ENCODE data around the gene HIPK3.

DNA sequence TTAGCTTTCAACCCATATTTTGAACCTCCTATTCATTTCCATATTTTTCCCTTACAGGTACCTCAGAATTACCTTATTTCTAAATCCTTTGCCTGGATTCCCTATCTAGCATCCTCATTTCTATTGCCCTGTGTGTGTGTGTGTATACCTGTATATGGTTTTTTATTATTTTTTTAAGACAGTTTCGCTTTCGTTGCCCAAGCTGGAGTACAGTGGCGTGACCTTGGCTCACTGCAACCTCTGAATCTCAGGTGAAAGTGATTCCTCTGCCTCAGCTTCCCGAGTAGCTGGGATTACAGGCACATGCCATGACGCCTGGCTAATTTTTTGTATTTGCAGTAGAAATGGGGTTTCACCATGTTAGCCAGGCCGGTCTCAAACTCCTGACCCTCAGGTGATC, 12.6 kb downstream of the HIPK3 start:
- TF ChIP-seq, protein P1, sequence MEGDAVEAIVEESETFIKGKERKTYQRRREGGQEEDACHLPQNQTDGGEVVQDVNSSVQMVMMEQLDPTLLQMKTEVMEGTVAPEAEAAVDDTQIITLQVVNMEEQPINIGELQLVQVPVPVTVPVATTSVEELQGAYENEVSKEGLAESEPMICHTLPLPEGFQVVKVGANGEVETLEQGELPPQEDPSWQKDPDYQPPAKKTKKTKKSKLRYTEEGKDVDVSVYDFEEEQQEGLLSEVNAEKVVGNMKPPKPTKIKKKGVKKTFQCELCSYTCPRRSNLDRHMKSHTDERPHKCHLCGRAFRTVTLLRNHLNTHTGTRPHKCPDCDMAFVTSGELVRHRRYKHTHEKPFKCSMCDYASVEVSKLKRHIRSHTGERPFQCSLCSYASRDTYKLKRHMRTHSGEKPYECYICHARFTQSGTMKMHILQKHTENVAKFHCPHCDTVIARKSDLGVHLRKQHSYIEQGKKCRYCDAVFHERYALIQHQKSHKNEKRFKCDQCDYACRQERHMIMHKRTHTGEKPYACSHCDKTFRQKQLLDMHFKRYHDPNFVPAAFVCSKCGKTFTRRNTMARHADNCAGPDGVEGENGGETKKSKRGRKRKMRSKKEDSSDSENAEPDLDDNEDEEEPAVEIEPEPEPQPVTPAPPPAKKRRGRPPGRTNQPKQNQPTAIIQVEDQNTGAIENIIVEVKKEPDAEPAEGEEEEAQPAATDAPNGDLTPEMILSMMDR (optimal IDR thresholded peaks at IDR 0.05 in 1 of 3, IDR thresholded peaks at IDR 0.05 in 1 of 3, conservative IDR thresholded peaks at IDR 0.05 in 1 of 3; ENCODE audit: extremely low read depth in 1 of 3, insufficient read depth in 2 of 3, low read length in 3 of 3): no peak
- no peak for TF ChIP-seq EZH2 (IDR thresholded peaks at IDR 0.05; ENCODE audit: low read length)

Data from keratinocyte (primary cell).